Astrocyte of the cerebellum (primary cell): Measurements from ENCODE around the gene SEMA5A.
A peak's percentile ranks its signal among the peaks of the same experiment; 100 is the strongest.

Experiments used
- DNase-seq: peaks from one replicate; pipeline ENCODE4 v3.0.0-alpha.2; 2011; ENCODE audit warnings: low read depth
- H3K4me3 ChIP-seq: 2 replicates; pipeline ENCODE4 v1.5.1; 2011; ENCODE audit warnings: mild to moderate bottlenecking, low read depth, low read length, moderate library complexity
- in situ Hi-C: cut with HindIII; loops from 2 replicates; pipeline ENCODE4 v1.10.0; 2017; ENCODE audit warnings: low sequenced_read_pairs
- TF ChIP-seq, protein P1 (sequence below): IDR thresholded peaks from 2 replicates; pipeline ENCODE4 v1.5.1; 2012; ENCODE audit warnings: low read length, low read depth, moderate library complexity, mild to moderate bottlenecking; ENCODE audit errors: missing control alignments

The SEMA5A gene

DNA sequence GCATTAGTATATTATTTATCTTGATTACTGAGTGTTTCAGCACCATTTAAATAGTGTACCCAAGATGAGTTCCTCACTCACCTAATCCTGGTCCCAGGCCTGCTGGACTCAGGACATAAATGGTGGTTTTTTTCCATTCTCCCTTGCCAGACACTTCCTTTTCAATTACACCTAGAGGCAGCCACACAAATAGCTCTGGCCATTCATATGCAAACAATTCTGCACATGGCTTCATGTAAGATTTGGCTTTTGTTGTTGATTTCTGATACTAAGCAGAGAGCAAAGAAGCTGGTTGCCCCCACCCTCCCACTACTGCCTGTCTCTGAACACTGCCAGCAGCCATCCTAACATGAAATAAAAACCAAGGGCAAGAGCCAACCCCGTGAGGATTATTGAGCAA lies 180.4 kb downstream of the SEMA5A start:
- no peak for DNase-seq
- in situ Hi-C loops: no loop called here
- H3K4me3 ChIP-seq: no peak overlapping the region

DNA sequence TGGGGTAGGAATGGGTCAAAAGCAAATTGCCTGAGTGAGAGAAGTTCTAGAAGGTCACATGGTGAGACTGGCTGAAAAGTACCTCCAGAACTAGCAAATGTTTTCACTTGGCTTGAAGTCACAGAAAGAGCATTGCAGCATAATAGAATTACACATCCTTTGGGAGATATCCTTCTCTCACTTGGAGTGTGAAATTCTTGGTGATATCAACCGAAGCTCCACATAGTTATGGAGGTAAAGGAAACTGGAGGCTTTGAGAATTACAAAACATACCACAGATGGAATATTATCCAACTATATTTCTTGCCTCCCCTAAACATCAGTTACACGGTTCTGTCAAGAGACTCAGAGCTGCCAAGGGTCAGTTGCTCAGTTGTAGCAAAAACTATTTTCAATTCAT lies 182.4 kb downstream of the SEMA5A start:
- in situ Hi-C loops: no loop called here
- H3K4me3 ChIP-seq: no peak overlapping the region
- TF ChIP-seq, protein P1, sequence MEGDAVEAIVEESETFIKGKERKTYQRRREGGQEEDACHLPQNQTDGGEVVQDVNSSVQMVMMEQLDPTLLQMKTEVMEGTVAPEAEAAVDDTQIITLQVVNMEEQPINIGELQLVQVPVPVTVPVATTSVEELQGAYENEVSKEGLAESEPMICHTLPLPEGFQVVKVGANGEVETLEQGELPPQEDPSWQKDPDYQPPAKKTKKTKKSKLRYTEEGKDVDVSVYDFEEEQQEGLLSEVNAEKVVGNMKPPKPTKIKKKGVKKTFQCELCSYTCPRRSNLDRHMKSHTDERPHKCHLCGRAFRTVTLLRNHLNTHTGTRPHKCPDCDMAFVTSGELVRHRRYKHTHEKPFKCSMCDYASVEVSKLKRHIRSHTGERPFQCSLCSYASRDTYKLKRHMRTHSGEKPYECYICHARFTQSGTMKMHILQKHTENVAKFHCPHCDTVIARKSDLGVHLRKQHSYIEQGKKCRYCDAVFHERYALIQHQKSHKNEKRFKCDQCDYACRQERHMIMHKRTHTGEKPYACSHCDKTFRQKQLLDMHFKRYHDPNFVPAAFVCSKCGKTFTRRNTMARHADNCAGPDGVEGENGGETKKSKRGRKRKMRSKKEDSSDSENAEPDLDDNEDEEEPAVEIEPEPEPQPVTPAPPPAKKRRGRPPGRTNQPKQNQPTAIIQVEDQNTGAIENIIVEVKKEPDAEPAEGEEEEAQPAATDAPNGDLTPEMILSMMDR: no peak
- DNase-seq: no peak

More for the DNA sequence above, 180.4 kb downstream of the SEMA5A start:
- TF ChIP-seq, protein P1: no peak

DNA sequence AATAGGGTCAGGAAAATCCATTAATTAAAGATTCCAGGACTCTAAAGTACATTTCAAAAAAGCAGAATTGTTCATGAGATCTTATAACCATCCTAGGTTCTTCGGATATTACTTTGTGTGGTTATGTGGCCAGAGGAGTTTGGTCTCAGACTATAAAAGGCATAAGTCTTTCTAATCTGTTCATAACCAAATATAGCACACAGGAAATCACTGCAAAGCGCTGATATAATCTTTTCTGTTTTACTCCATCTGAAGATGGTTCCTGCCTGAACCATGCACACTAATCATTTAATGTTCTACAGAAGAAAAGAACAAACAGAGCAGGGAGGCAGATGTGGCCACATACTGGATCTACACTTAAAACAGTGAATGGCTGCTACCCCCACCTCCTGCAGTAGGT lies 182.8 kb downstream of the SEMA5A start:
- no peak overlapping the region for H3K4me3 ChIP-seq
- TF ChIP-seq, protein P1: no peak
- DNase-seq: no peak
- in situ Hi-C loops: no loop called here

DNA sequence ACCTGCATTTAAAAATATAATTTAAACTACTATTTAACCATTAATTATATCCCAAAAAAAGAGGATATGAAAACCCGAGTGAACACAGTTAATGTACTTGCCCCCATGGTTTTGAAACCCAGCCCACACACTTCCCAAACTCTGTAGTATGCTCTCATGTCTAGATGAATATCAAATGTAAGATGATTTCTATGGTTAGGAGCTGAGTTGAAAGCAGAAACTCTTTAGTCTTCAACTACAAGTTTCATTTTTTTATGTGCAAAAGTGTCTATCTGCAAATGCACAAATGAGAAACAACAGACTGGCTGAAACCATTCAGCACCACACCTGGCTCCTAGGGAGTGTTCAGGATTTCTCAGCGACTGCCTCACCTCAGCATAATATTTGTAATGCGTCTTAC lies 183.3 kb downstream of the SEMA5A start:
- in situ Hi-C loops: no loop called here
- DNase-seq: no peak
- H3K4me3 ChIP-seq: no peak overlapping the region
- TF ChIP-seq, protein P1: no peak

DNA sequence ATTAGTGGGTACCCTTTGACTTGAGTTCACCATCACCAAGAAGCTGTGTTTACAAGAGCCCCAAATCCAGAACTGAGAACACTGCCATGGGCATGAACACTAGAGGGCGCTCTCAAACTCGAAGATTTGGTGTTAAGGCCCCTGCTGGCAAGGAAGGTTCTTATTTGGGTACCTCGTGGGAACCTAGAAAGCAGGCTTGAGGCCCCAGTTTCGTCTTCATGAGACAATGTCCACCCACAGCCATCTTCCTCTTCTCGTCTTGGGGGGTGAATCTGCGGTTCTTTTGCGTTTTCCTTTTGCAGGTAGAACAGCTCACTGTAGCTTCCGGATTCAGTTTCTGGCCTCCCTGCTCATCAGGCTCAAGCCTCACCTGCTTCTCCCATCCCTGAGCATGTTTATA lies 184.0 kb downstream of the SEMA5A start:
- TF ChIP-seq, protein P1: peak; percentile 63
- in situ Hi-C loops: no loop called here
- no peak for DNase-seq
- no peak overlapping the region for H3K4me3 ChIP-seq

DNA sequence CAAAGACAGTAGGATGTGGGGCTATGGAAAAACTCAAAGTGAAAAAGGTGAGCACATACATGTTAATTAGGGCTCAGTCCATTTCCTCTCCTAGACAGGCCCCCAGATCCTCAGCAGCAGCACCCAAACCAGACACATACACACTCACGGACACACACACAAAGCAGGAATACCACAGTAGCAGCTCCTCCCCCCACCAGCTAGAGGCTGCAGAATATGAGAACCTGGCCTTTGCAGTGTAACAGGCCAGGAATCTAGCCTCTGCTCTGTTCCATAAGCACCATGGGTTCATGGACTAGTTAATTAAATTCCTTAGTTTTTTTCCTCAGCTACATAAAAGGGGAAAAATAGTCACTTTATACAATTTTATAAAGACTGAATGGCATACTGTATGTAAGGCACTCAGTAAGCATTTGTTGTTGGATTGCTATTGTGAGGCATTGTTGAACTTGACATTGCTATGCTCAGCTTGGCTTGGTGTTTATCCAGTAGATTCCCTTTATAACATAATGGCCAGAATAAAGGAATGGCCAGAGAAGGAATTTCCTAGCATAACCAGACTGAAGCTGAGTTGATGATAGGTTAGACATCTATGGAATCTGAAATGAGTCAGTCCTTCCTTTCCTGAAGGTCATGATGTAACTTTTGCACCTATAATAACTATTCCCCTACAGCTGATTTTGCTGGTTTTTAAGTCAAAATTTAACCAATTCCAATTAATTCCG lies 186.8 kb downstream of the SEMA5A start:
- TF ChIP-seq, protein P1: no peak
- peak; percentile 80 for DNase-seq
- in situ Hi-C loops: no loop called here
- no peak overlapping the region for H3K4me3 ChIP-seq
